ENCODE data around the gene PLAC1.

DNA sequence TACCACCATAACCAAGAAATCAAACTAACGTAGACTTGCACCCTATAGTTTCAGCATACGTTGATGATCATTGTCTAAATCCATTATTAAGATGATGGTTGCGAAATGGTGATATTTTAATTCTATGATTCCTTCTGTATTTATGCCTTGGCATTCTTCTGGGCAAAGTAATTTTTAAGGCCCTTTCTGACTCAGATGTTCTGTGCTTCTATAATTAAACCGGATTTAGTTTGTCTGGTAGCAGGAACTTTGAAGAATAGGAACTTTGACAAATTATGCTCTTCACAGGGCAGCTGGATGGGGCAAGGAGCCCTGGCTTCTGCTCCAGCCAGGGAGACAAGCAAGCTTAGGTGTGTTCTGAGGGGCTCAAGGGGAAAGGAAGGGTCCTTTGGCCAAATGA lies 23.8 kb upstream of the PLAC1 start:
- TF ChIP-seq SPI1 (IDR thresholded peaks at IDR 0.05; ENCODE audit: low read depth, low read length), result no peak
- TF ChIP-seq POLR2A (IDR thresholded peaks at IDR 0.05; ENCODE audit: low read depth, low read length), result no peak
- TF ChIP-seq TAF1 (IDR thresholded peaks at IDR 0.05; ENCODE audit: low read depth, low read length), result no peak
